Measurements from ENCODE around the gene SDCCAG8. TPM values are rescaled to one million over a fixed set of nuclear protein-coding genes. Genes with fewer than 3 reads are reported as not detected.

SDCCAG8 gene
- total and polyA plus RNA-seq, 4 donors, result 25.4 to 96.7 (median 48.2) TPM

GRCh38 chr1:243507672-243508302 lies 251.9 kb downstream of the SDCCAG8 start:
- DNase-seq, result no peak
- H3K27ac ChIP-seq (ENCODE audit: low read depth in 1 of 2, low read length in 1 of 2), result no peak overlapping the region
- no peaks in the 10 kb centered on the region for H3K4me1 ChIP-seq (ENCODE audit: control insufficient read depth in 5 of 5, insufficient read depth in 5 of 5, low read length in 5 of 5)
- TF ChIP-seq, protein P1, sequence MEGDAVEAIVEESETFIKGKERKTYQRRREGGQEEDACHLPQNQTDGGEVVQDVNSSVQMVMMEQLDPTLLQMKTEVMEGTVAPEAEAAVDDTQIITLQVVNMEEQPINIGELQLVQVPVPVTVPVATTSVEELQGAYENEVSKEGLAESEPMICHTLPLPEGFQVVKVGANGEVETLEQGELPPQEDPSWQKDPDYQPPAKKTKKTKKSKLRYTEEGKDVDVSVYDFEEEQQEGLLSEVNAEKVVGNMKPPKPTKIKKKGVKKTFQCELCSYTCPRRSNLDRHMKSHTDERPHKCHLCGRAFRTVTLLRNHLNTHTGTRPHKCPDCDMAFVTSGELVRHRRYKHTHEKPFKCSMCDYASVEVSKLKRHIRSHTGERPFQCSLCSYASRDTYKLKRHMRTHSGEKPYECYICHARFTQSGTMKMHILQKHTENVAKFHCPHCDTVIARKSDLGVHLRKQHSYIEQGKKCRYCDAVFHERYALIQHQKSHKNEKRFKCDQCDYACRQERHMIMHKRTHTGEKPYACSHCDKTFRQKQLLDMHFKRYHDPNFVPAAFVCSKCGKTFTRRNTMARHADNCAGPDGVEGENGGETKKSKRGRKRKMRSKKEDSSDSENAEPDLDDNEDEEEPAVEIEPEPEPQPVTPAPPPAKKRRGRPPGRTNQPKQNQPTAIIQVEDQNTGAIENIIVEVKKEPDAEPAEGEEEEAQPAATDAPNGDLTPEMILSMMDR (IDR thresholded peaks at IDR 0.05; ENCODE audit: control extremely low read depth, extremely low read depth), result no peak
- no peaks in the 10 kb centered on the region for H3K9me3 ChIP-seq (ENCODE audit: control insufficient read depth in 4 of 4, insufficient read depth in 3 of 4, low read length in 3 of 4)
- ATAC-seq (ENCODE audit: insufficient read depth, low FRiP score), result no peak
- H3K36me3 ChIP-seq (ENCODE audit: control insufficient read depth in 4 of 4, insufficient read depth in 4 of 4, low read length in 4 of 4), result peaks cover 2 to 11% (median 9%) of the 10 kb centered on the region in 4 donors
- H3K9ac ChIP-seq (ENCODE audit: insufficient read depth in 1 of 2, low read length in 2 of 2), result no peak overlapping the region
- no peak overlapping the region for H3K4me3 ChIP-seq
- WGBS, 2 donors, result 70 to 81% methylated on average over 8 of the region's 8 CpGs
- H3K27me3 ChIP-seq (ENCODE audit: control insufficient read depth in 3 of 3, insufficient read depth in 3 of 3, low read length in 2 of 3), result no peaks in the 10 kb centered on the region

- TF ChIP-seq, protein P1 (IDR thresholded peaks at IDR 0.05; ENCODE audit: control extremely low read depth, extremely low read depth), result no peak
- H3K27ac ChIP-seq (ENCODE audit: low read depth in 1 of 2, low read length in 1 of 2), result no peak overlapping the region
- ATAC-seq (ENCODE audit: insufficient read depth, low FRiP score) (no peak), DNase-seq (no peak)
- H3K36me3 ChIP-seq (ENCODE audit: control insufficient read depth in 4 of 4, insufficient read depth in 4 of 4, low read length in 4 of 4), result peaks cover 2 to 11% (median 9%) of the 10 kb centered on the region in 4 donors
- H3K4me3 ChIP-seq, result no peak overlapping the region
- H3K27me3 ChIP-seq (ENCODE audit: control insufficient read depth in 3 of 3, insufficient read depth in 3 of 3, low read length in 2 of 3), result no peaks in the 10 kb centered on the region
- H3K4me1 ChIP-seq (ENCODE audit: control insufficient read depth in 5 of 5, insufficient read depth in 5 of 5, low read length in 5 of 5), result no peaks in the 10 kb centered on the region
- H3K9ac ChIP-seq (ENCODE audit: insufficient read depth in 1 of 2, low read length in 2 of 2), result no peak overlapping the region
- H3K9me3 ChIP-seq (ENCODE audit: control insufficient read depth in 4 of 4, insufficient read depth in 3 of 4, low read length in 3 of 4), result no peaks in the 10 kb centered on the region
- WGBS, 2 donors, result 51 to 75% methylated on average over 9 of the region's 9 CpGs
These were observed 252.5 kb downstream of the SDCCAG8 start for GRCh38 chr1:243508303-243508713.

DNA sequence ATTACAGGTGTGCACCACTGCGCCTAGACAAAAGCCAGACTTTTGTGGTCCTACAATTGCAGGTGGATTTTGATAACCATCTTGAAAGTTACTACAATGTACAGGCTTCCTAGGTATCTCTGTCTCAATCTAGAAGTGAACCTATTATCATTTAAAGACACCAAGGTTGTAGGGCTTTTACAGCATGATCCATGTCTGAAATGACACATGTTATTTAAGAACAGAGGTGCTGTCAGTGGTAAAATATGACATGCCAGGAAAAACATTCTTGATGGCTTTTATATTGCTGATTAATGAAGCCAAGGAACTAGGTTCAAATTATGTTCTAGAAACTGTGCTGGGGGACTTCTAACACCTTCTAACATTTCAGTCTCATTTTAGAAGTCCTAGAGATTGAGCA lies 253.1 kb downstream of the SDCCAG8 start:
- H3K36me3 ChIP-seq (ENCODE audit: control insufficient read depth in 4 of 4, insufficient read depth in 4 of 4, low read length in 4 of 4), result peaks cover 2 to 11% (median 9%) of the 10 kb centered on the region in 4 donors
- no peaks in the 10 kb centered on the region for H3K4me1 ChIP-seq (ENCODE audit: control insufficient read depth in 5 of 5, insufficient read depth in 5 of 5, low read length in 5 of 5)
- no peak for DNase-seq
- H3K4me3 ChIP-seq, result no peak overlapping the region
- H3K27ac ChIP-seq (ENCODE audit: low read depth in 1 of 2, low read length in 1 of 2), result no peak overlapping the region
- H3K27me3 ChIP-seq (ENCODE audit: control insufficient read depth in 3 of 3, insufficient read depth in 3 of 3, low read length in 2 of 3), result no peaks in the 10 kb centered on the region
- no peak overlapping the region for H3K9ac ChIP-seq (ENCODE audit: insufficient read depth in 1 of 2, low read length in 2 of 2)
- TF ChIP-seq, protein P1 (IDR thresholded peaks at IDR 0.05; ENCODE audit: control extremely low read depth, extremely low read depth), result no peak
- ATAC-seq (ENCODE audit: insufficient read depth, low FRiP score), result no peak
- 96% methylated on average over 1 of the region's 1 CpG for WGBS, 2 donors
- H3K9me3 ChIP-seq (ENCODE audit: control insufficient read depth in 4 of 4, insufficient read depth in 3 of 4, low read length in 3 of 4), result no peaks in the 10 kb centered on the region

GRCh38 chr1:243510928-243511327 lies 255.1 kb downstream of the SDCCAG8 start:
- no peaks in the 10 kb centered on the region for H3K27me3 ChIP-seq (ENCODE audit: control insufficient read depth in 3 of 3, insufficient read depth in 3 of 3, low read length in 2 of 3)
- H3K4me3 ChIP-seq, result no peak overlapping the region
- H3K9ac ChIP-seq (ENCODE audit: insufficient read depth in 1 of 2, low read length in 2 of 2), result no peak overlapping the region
- TF ChIP-seq, protein P1 (IDR thresholded peaks at IDR 0.05; ENCODE audit: control extremely low read depth, extremely low read depth), result no peak
- H3K36me3 ChIP-seq (ENCODE audit: control insufficient read depth in 4 of 4, insufficient read depth in 4 of 4, low read length in 4 of 4), result peaks cover 0 to 8% (median 7%) of the 10 kb centered on the region in 4 donors
- DNase-seq (no peak), ATAC-seq (ENCODE audit: insufficient read depth, low FRiP score) (no peak)
- H3K4me1 ChIP-seq (ENCODE audit: control insufficient read depth in 5 of 5, insufficient read depth in 5 of 5, low read length in 5 of 5), result no peaks in the 10 kb centered on the region
- no peak overlapping the region for H3K27ac ChIP-seq (ENCODE audit: low read depth in 1 of 2, low read length in 1 of 2)
- 94% methylated on average over 3 of the region's 3 CpGs for WGBS, 2 donors
- H3K9me3 ChIP-seq (ENCODE audit: control insufficient read depth in 4 of 4, insufficient read depth in 3 of 4, low read length in 3 of 4), result no peaks in the 10 kb centered on the region
